HG03159 (cell line): ENCODE measurements around the gene UTF1.
"Not testable (repeated sequence)": the region's sequence is repeated elsewhere in the genome, so short reads cannot be mapped to it uniquely, and the experiment has no call there.

Experiments
- ATAC-seq: cut with Tn5 transposase; IDR thresholded peaks from one replicate; pipeline ENCODE4 v1.9.1; 2021; ENCODE audit warnings: mild to moderate bottlenecking, moderate library complexity; ENCODE audit not compliant: unreplicated experiment

UTF1 gene

DNA sequence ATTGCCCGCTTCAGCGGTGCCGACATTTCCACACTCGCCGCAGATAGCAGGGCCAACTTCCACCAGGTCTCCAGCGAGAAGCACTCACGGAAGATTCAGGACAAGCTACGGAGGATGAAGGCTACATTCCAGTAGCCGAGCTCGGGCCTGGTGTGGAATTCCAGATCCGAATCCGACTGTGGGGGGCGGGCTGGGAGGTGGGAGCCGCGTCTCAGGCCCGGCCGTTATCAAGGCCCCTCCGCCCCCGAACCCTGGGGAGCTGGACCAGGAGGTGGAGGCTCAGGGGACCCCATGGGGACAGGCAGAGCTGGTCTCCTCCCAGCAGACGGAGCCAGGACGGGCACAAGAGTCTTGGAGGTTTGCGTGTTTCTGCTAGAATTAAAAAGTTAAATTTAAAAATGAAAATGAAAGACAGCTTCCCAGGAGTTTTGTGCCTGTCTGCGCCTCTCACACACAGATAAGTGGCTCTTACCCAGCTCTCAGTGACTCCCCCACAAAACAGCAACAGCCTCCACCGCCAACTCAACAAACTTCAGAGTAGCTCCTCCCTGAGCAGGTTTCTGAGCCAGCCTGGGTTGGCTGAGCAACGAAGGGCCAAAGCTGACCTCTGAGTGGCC is 5.2 kb upstream of the UTF1 start:
- no peak for ATAC-seq

DNA sequence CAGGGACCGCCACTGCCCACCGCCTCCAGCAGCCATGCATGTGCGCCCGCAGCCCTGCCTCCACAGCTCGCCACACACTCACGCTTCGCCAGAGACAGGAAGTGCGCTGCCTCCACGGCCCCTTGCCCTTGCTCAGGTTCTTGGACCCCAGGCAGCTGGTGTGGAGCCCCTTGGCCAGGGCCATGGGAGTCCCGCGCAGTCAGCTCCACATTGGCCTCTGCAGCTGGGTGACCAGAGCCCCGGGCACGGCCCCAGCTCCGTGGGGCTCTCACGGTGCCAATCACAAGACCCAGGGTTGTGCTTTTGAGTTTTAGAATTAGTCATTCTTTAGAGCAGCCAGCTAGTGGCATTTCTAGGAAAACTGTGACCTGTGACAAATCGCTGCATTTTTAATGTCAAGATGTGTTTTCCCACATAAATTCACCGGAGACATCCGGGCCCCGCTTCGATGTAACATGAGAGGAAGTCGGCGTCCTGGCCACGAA is 4.3 kb upstream of the UTF1 start:
- ATAC-seq, result no peak

DNA sequence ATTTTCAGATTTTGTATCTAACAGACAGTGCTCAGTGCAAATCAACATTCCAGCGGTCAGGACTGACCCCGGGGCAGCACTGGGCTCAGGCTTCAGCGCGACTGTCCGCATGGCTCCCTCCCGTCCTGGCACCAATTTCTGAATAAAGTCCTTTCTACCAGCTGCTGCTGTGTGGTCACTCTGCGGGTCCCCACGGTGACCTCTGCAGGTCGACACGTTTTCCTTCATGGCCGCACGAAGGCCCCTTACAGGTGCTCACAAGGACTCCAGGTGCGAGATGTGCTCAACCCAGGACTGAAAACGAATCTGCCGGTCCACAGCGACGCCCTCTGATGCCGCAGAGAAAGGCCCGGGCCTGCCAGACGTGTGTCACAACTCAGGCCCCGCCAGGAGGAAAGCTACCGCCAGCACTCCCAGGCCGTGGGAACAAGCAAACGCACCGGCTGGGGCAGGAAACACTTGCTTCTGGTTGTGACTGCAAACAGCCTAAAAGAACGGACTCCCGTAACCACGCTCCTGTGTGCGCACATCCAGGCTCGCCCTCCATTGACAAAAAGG is 3.7 kb upstream of the UTF1 start:
- no peak for ATAC-seq

DNA sequence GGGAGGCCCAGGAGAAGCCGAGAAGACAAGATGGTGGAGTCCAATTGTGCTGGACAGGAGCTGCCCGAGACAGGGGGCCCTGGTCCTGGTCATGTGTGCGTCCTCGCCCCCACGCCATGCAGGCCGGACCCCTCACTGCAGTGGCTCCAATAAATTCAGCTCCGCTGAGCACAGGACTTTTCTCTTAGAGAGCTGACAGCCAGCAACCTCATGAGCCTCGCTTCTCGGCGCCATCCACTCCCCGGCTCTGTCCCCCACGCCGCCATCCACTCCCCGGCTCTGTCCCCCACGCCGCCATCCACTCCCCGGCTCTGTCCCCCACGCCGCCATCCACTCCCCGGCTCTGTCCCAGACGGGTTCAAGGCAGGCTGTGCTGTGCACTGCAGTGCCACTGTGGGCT is 2.8 kb upstream of the UTF1 start:
- ATAC-seq, result no peak

DNA sequence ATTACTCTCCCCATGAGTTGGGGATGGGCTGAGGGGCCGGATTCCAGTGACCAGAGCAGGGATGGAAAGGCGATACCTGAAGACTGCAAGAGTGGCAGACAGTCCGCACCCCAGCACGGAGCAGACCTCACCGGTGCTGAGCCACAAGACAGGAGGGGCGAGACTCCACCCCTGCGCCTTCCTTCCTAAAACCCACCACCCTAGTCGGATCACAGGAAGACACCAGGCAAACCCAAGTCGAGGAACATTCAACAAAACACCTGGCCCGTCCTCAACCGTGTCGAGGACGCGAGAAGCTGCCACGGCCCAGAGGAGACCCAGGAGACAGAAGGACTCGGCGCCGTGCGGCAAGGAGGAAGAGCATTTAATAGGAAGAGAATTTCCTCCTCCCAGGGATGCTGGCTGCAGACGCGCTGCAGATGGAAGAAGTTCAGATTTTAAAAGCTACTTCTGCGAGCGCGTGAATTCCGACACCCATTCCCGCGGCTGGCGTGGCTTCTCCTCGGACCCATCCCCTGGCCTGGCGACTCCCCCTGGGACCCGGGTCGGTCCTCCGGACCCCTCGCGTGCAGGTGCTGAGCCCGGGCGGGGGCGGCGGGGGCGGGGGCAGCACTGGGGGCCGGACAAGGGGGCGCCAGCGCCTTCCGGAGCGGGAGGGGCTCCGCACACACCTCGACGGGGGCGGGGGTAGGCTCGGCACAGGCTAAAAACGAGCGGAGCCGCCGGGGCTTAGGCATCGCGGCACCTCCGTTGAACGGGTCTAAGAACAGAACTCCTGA is 563 bp upstream of the UTF1 start:
- ATAC-seq, result no peak

DNA sequence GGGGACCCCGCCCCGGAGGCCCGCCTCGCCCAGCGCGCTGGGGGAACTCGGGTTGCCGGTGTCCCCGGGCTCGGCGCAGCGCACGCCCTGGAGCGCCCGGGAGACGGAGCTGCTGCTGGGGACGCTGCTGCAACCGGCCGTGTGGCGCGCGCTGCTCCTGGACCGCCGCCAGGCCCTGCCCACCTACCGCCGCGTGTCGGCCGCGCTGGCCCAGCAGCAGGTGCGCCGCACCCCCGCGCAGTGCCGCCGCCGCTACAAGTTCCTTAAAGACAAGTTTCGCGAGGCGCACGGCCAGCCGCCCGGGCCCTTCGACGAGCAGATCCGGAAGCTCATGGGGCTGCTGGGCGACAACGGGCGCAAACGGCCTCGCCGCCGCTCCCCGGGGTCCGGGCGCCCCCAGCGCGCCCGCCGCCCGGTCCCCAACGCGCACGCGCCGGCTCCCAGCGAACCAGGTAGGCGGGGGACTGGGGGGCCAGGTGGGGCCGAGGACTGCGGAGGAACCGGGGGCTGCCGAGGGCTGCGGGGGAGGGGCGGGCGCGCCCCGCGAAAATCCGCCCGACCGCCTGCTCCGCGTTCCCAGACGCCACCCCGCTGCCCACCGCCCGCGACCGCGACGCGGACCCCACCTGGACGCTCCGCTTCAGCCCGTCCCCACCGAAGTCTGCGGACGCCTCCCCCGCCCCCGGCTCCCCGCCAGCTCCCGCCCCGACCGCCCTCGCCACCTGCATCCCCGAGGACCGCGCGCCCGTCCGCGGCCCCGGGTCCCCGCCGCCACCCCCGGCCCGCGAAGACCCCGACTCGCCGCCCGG is 574 bp downstream of the UTF1 start:
- no peak for ATAC-seq

DNA sequence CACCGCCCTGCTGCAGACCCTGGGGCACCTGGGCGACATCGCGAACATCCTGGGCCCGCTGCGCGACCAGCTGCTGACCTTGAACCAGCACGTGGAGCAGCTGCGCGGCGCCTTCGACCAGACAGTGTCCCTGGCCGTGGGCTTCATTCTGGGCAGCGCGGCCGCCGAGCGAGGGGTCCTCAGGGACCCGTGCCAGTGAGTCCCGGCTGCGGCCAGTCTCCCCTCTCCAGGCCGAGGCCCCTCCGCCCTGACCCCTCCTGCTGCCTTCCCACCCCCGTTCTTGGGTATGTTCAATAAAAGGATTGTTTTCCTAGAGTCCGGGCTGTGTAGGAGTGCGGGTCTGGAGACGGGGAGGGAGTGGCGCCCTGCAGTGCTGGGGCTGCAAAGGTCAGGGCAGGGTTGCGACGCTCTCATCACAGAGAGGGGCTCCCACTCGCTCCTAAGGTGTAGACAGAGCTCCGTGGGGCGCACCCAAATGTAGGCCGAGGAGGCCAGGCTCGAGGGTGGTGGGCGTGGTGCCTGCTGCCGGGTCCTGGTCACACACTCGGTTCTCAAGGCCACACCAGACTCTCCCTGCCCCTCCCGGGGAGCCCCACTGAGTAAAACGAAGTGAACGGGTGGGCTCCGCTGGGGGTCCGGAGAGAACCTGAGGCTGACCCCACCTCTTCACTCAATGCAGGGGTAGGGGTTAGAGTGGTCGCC is 1.4 kb downstream of the UTF1 start:
- ATAC-seq, result no peak

DNA sequence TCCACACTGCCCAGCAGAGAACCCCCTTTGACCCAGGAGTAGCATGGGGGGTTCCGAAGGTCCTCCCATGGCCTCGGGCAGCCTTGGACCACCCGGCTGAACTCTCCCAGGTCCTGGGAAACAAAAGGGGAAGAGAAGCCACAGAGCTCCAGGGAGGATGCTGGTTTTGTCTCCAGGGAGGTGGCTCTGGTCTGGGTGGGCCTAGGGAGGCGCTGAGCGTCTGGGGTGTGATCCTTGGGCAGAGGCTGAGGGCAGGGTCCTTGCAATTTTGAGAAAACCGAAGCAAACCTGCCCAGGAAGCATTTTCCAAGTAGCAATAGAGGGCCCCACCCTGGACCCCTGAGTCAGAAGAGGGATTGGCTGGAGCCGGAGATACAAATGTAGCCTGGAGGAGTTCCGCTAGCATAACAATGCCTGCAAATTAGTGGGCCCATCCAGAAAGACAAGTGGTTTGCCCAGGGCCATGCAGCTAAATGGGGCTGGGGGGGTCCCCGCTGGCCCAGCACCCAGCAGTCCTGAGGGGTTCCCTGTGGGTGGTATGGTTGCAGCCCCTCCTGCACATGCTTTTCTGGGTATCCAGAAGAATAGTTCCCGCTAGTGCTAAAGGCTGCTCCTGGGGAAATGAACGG is 2.0 kb downstream of the UTF1 start:
- ATAC-seq, result no peak

DNA sequence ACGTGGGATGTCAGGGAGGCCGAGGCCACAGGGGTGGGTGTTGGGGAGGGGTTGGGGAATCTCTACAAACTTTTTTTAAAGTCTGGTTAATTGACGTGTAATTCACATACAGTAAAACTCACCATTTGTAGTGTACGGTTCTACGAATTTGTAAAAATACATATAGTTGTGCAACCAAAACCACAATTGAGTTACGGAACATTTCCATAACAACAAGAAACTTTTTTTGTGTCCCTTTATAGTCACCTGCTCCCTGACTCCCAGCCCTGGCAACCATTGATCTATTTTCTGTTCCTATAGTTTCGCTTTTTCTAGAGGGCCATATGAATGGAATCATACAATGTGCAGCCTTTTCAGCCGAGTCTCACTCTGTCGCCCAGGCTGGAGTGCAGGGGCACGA is 4.8 kb downstream of the UTF1 start:
- ATAC-seq, result not testable (repeated sequence)

DNA sequence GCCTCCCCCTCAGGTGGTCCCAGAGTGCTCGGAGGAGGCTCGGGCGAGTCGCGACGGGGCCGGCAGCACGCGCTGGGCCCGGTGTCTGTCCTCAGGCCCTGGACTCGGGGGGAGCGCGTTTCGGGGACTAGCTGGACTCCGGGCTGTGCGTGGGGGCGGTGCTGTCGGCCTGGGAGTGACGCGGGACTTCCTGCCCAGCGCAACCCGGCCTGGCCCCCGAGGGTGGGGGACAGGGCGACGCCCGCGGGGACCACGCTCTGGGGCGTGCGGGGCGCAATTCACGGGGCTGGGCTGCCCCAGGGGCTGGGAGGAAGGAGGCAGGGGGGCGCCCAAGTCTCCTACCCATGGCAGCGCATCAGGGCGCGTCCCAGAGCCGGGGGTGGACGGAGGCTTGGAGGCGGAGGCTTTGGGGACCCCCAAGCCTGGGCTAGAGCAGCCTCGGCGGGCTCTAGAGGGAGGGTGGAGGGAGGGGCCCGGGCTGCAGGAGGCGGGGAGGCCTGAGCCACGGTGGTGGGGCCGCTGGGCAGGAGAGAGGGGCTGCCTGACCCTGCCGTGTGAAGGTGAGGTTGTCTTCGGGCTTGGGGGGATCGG is 5.3 kb downstream of the UTF1 start:
- no peak for ATAC-seq

DNA sequence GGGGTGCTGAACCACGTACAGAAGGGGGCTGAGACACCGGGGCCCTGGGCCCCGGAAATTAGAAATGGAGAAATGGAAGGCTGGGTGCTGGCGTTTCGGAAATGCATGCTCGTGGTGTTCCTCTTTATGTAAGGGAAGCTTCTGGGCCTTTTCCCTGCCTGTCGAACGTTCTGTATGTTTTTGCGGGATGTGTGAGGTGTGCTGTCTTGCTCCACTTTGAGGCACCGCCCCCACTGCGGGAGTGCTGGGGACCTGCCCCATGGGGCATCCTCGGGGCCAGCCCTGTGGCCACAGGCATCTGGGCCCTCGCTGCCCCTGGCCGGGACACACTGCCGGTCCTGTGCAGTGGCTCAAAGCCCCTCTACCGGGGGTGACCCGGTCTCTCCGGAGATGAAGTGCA is 5.9 kb downstream of the UTF1 start:
- no peak for ATAC-seq

DNA sequence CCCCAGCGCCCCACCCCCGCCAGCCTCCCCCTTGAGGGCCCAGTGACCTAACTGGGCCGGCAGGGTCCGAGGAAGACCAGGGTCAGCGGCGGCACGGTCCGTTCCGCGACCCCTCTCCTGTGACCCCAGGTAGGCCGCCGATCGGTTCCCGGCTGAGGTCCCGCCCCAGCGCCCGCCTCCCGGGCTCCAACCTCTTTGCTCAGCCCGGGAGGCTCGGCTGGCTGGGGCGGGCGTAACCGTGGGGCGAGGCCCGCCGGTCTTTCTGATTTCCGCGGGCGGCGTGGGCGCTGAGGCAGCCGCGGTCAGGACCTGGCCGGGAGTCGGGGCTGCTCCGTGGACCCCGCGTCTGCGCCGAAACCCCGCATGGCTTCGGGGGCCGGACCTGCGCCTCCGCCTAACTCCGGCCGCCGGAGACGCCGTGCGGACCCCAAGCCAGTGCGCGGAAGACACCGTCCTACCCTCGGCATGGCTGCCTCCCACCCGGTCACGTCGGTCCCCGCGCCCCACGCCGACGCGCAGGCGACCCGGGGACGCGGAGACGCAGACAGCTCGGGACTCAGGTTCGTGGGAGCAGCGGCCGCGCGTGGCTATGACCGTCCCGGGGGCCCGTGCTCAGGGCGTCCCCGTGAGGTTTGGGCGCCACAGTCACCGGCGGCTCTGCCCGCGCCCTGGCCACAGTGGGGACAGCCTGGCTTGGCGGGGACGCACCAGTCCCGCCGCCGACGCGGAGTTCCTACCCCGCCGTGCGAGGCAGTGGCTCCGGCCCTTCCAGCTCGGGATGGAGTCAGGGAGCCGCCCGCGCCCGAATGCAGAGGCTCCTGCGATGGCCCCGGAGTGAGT is 6.6 kb downstream of the UTF1 start:
- ATAC-seq, result no peak

DNA sequence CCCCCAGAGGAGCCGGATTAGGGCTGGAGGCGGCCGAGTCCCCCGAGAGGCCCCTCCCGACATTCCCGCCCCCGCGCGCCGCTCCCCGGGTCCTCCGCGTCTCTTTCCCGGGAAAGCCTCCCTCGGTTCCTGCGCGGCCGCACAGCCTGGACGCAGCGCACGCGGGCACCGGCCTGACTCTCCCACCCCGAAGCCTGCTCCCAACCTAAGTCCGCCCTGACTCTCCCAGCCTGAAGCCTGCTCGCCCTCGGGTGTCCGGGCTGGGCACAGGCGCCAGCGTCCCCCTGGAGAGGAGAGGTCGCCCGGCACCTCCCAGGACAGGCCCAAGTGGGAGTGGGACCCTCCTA is 7.2 kb downstream of the UTF1 start:
- no peak for ATAC-seq

DNA sequence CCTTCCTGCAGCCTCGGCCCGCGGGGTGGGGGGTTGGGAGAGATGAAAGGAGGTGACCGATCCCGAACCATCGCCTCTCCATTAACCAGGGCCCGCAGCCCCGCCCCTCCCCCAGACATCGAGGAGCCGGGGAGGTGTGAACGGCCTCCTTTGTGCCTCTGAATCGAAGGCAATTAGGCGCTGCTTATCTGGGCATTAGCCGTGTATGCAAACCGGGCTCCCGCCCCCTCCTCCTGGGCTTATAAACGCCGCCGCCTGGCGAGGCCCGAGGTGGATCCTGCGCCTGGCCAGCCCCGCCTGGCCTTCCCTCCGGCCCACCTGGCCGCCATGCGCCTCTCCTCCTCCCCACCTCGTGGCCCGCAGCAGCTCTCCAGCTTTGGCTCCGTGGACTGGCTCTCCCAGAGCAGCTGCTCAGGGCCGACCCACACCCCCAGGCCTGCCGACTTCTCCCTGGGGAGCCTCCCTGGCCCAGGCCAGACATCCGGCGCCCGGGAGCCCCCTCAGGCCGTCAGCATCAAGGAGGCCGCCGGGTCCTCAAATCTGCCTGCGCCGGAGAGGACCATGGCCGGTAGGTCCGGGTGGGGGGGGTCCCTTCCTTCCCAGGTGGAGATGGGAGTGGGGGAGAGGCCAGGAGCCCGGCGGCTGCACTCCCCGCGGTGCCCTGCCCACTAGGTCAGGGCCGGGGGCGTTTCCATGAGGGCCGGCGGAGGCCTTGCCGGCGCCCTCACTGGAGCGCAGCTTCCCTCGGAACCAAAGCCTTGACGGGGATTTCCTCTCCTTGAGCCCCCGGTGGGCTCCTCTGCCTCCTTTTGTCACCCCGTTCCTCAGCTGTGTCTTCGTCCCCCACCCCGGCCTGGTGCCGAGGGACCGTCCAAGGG is 7.8 kb downstream of the UTF1 start, which contains the start of gene VENTX:
Gene VENTX (plus strand): TSS at position 268 of the 878 bp plus-strand sequence. CDS start 60 bp downstream, at position 328.
- ATAC-seq, result no peak

DNA sequence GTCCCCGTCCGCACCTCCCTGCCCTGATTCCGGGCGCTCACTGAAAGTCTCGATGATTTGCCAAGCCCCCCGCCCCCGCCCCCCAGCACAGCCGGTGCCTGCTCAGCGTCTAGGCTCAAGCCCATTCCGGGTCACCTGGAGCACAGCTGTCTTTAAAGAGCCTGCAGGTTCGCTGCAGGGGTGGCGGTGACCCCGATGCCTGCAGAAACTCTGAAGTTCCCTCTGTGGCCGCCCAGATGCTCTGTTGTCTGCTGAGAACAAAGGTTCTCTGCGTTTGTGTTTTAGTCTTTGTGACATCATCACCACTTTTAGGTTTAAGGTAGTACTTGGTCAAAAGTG is 8.4 kb downstream of the UTF1 start:
- ATAC-seq, result no peak

DNA sequence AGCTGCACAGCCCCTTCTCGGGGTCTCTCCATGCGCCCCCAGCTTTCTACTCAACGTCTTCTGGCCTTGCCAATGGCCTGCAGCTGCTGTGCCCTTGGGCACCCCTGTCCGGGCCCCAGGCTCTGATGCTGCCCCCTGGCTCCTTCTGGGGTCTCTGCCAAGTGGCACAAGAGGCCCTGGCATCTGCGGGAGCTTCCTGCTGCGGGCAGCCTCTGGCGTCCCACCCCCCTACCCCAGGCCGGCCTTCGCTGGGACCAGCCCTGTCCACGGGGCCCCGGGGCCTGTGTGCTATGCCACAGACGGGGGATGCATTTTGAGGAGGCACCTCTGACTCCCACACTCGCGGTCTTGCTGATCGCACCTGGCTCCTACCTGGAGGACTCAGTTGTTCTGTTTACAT is 10.0 kb downstream of the UTF1 start:
- ATAC-seq, result no peak

DNA sequence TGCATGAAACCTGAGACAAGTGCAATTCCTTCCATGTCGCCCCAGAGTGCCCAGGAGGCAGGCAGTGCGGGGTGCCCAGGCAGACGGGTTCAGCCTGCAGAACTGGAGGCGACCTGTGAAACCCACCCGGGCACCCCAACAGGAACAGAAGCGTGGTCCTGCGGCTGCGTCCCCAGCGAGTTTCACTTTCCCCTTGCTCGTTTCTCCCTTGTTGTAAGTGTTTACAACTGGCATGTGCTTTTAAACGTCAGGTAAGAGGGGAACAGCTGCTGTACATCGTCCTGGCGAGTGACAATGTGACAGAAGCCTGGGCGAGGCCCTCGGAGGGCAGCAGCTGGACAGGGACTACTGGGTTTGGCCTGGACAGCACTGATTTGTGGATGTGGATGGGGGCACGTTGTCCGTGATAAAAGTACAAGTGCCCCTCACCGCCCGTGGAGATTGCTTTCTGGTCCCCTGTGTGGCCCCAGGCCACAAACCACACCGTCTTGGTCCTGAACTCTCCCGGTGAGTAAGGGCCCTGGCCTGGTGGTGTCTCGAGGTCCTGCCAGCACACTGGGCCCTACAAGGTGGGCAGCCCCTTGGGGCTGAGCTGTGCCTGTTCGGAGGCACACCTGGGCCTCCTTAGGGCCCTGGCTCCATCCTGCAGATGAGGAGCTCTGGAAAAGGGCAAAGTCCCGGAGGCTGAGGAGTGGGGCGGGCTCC is 11.6 kb downstream of the UTF1 start:
- no peak for ATAC-seq
